Astrocyte of the cerebellum (primary cell): ENCODE measurements around the gene PSMC3IP.

Experiments used
- DNase-seq: peaks from one replicate; pipeline ENCODE4 v3.0.0-alpha.2; 2011; ENCODE audit warnings: low read depth
- H3K4me3 ChIP-seq: 2 replicates; pipeline ENCODE4 v1.5.1; 2011; ENCODE audit warnings: mild to moderate bottlenecking, low read depth, low read length, moderate library complexity
- in situ Hi-C: cut with HindIII; loops from 2 replicates; pipeline ENCODE4 v1.10.0; 2017; ENCODE audit warnings: low sequenced_read_pairs
- TF ChIP-seq, protein P1 (sequence below): IDR thresholded peaks from 2 replicates; pipeline ENCODE4 v1.5.1; 2012; ENCODE audit warnings: low read length, low read depth, moderate library complexity, mild to moderate bottlenecking; ENCODE audit errors: missing control alignments

The PSMC3IP gene

DNA sequence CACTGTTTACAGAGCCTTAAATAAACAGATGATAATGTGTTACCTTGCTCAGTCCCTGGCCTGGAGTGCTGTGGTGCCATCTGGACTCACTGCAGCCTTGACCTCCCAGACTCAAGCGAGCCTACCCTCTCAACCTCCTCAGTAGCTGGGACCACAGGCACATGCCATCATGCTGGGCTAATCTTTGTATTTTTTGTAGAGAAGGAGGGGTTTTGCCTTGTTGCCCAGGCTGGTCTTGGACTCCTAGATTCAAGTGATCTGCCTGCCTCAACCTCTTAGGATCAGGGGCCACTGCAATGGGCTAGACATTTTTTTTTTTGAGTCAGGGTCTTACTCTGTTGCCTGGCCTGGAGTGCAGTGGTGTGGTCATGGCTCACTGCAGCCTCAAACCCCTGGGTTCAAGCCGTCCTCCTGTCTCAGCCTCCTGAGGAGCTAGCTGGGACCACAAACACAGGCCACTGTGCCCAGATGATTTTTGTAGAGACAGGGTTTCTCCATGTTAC, 46.5 kb downstream of the PSMC3IP start:
- no peak for DNase-seq
- in situ Hi-C loops: no loop called here
- TF ChIP-seq, protein P1, sequence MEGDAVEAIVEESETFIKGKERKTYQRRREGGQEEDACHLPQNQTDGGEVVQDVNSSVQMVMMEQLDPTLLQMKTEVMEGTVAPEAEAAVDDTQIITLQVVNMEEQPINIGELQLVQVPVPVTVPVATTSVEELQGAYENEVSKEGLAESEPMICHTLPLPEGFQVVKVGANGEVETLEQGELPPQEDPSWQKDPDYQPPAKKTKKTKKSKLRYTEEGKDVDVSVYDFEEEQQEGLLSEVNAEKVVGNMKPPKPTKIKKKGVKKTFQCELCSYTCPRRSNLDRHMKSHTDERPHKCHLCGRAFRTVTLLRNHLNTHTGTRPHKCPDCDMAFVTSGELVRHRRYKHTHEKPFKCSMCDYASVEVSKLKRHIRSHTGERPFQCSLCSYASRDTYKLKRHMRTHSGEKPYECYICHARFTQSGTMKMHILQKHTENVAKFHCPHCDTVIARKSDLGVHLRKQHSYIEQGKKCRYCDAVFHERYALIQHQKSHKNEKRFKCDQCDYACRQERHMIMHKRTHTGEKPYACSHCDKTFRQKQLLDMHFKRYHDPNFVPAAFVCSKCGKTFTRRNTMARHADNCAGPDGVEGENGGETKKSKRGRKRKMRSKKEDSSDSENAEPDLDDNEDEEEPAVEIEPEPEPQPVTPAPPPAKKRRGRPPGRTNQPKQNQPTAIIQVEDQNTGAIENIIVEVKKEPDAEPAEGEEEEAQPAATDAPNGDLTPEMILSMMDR: no peak
- no peak overlapping the region for H3K4me3 ChIP-seq

DNA sequence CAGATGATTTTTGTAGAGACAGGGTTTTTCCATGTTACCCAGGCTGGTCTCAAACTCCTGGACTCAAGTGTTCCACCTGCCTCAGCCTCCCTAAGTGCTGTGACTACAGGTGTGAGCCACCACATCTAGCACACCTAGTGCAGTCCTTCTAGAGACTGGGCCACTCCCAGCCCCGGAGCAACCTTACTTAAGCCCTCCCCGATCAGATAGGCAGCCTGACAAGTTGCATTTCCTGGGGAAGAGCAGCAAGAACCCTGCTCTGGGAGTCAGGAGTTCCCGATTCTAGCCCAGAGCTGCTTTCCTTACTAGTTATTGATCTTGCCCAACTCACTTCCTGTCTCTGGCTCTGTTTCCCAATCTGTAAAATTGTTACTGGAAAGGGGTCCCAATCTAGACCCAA, 48.5 kb downstream of the PSMC3IP start:
- in situ Hi-C loops: no loop called here
- no peak overlapping the region for H3K4me3 ChIP-seq
- TF ChIP-seq, protein P1: no peak
- no peak for DNase-seq

DNA sequence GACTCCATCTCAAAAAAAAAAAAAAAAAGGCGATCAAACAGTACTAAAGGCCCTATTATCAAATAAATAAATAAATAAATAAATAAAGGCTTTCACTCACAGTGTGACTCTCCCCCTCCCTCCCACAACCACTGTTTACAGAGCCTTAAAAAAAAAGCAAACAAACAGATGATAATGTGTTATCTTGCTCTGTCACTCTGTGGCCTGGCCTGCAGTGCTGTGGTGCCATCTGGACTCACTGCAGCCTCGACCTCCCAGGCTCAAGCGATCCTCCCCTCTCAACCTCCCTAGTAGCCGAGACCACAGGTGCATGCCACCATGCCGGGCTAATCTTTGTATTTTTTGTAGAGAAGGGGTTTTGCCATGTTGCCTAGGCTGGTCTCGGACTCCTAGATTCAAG, 49.6 kb downstream of the PSMC3IP start:
- TF ChIP-seq, protein P1: no peak
- no peak for DNase-seq
- in situ Hi-C loops: no loop called here
- H3K4me3 ChIP-seq: no peak overlapping the region

DNA sequence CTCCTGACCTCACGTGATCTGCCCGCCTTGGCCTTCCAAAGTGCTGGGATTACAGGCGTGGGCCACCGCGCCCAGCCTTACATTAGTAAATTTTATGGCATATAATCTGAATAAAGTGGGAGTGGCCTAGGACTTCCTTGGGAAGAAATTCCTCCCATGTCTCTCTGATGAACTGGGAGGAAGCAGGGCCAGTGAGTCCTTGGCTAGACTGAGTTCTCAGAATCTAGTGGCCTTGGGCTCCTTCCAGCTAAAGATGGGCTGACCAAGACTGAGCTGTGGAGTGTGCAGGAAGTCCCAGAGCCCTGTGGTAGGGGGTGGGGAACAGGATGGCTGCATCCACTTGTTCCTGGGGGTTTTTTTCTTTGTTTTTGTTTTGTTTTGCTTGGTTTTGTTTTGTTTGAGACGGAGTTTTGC, 51.5 kb downstream of the PSMC3IP start:
- in situ Hi-C loops: no loop called here
- DNase-seq: no peak
- H3K4me3 ChIP-seq: no peak overlapping the region
- TF ChIP-seq, protein P1: no peak

DNA sequence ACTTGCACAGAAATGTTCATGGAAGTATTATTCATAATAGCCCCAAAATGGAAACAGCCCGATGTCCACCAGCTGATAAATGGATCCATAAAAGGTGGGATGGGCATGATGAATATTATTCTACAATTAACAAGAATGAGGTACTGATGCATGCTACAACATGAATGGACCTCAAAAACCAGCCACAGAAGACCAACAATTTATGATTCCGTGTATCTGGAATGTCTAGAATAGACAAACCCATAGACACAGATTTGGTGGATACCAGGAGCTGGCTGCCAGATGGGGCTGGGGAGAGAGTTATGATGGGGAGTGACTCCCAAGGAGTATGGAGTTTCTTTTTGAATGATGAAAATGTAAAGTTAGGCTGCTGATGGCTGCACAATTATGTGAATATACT, 52.3 kb downstream of the PSMC3IP start:
- H3K4me3 ChIP-seq: no peak overlapping the region
- TF ChIP-seq, protein P1: no peak
- in situ Hi-C loops: no loop called here
- DNase-seq: no peak

DNA sequence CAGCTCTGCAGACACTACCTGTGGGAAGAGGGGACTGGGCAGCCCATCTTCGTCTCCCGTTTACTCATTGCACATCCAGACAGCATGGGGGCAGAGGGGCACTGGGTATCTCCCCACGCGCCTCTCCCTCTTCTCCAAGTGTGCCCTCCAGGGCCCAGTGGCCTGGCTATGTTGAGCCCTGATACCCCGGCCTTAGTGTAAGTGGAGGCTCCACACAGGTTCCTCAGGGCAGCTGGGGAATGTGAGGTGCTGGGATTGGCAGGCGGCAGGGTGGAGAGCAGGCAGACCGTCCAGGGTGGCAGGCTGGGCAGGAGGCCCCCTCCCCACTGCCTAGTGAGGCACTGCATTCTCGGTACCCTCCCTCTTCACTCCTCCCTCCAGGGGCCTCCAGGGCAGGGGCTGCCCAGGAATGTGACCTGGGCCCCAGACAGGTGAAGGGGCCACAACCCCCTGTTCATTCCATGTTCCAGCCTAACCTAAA, 54.7 kb downstream of the PSMC3IP start:
- H3K4me3 ChIP-seq: no peak overlapping the region
- no peak for DNase-seq
- in situ Hi-C loops: no loop called here
- TF ChIP-seq, protein P1: no peak
